ENCODE results near the gene TOP3B.

Gene TOP3B

DNA sequence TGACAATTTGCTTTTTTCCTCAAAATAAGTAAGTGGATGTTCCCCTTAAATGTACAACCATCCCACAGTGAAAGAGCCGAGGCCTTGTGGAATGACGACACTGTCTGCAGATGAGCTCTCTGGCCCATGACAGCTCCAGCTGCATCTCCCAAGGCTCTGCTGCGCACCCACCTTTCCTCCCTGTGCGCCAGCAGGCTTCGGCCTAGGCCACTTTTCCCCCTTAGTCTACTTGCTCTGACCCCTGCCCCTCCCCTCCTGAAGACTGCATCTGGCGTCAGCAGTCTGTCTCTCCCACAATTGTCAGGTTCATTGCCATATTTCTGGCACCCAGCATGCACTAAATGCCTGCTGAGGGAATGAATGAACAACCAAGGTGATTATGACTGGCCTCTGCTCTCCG, 2.0 kb downstream of the TOP3B start:
- no peak for DNase-seq (ENCODE audit: low read depth)

DNA sequence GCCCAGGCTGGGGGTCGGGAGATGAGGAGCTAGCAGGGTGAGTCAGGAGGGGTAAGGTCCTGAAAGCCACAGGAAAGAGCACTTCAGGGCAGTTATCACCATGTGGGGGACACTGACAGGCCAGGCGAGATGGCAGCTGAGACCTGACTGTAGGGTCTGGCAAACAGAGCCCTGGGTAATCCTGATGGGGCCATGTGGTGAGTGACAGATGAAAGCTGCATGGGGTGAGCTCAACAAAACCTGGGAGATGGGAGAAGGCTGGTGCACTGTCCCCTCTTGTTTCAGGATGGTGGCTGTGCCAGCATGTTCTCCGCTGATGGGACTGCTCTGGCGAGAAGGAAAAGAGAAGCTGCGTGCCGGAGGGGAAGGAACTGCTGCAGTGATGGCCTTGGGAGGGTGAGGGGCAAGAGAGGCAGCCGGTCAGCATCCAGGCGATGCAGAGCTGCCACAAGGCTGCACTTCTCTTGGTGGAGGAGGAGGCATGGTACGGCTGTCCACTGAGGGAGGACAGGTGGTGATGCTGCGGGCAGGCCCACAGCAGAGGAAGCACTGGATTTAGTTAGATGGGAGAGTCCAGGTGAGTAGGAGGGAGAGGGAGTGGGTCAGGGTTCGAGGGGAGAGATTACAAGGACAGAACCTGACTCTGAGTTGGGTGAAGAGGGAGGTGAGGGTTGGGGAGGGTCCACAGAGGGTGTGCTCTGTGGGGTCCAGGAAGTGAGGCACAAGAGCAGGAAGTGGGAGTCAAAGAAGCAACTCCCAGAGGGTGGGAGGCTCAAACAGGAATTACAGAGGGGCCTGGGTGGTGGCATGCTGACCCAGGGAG, 3.8 kb downstream of the TOP3B start:
- no peak for DNase-seq (ENCODE audit: low read depth)

- DNase-seq (ENCODE audit: low read depth), result no peak
These were observed 4.8 kb downstream of the TOP3B start for GRCh38 chr22:21977814-21978213.

DNA sequence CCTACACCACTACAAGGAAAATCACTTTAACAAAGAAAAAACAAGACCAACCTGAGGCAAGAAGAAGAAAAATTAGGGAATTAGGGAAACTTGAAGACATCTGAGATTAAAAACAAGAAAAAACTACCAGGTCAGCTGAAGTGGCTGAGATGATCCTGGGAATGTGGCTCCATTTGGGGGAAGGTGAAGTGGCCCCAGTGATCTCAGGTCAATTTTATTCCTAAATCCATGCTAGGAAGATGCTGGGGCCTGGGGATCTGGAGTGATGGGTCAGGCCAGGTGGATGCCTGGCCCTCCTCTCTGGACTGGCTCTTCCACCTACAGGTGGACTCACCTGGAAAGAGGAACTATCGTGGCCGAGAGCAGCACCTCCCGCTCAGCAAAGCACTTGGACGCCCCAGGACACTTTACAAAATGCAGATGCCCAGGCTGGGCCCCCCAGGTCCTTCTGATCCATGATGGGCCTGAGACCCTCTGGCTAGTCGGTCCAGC, 6.7 kb downstream of the TOP3B start:
- DNase-seq (ENCODE audit: low read depth), result no peak

GRCh38 chr22:21975273-21975672, 7.3 kb downstream of the TOP3B start:
- DNase-seq (ENCODE audit: low read depth), result no peak

- DNase-seq (ENCODE audit: low read depth), result no peak
These were observed 8.4 kb downstream of the TOP3B start for GRCh38 chr22:21974058-21974649.

GRCh38 chr22:21972806-21973205, 9.8 kb downstream of the TOP3B start:
- DNase-seq (ENCODE audit: low read depth), result no peak

GRCh38 chr22:21972293-21972779, 10.3 kb downstream of the TOP3B start:
- peak; percentile 39 for DNase-seq (ENCODE audit: low read depth)

DNA sequence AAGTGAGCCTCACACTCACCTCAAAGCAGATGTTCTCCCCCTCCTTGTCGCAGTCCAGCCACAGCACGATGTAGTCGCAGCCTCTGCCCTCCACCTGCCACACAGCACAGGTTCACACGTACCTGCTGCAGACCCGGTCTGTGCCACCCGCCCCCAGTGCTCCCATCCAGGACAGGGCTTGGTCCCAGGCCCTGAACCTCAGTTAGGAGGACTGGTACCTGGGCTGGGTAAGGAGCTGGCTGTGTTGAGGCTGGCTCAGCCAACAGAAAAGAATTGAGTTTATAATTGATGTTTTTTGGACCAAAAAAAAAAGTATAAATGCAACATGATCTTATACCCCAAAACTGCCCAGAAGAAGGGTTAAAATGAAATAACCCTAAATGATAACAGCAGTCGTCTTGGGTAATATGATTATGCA, 10.7 kb downstream of the TOP3B start:
- no peak for DNase-seq (ENCODE audit: low read depth)

GRCh38 chr22:21970800-21971617, 11.6 kb downstream of the TOP3B start:
- DNase-seq (ENCODE audit: low read depth), result no peak

- no peak for DNase-seq (ENCODE audit: low read depth)
These were observed 12.4 kb downstream of the TOP3B start for GRCh38 chr22:21970037-21970799.

DNA sequence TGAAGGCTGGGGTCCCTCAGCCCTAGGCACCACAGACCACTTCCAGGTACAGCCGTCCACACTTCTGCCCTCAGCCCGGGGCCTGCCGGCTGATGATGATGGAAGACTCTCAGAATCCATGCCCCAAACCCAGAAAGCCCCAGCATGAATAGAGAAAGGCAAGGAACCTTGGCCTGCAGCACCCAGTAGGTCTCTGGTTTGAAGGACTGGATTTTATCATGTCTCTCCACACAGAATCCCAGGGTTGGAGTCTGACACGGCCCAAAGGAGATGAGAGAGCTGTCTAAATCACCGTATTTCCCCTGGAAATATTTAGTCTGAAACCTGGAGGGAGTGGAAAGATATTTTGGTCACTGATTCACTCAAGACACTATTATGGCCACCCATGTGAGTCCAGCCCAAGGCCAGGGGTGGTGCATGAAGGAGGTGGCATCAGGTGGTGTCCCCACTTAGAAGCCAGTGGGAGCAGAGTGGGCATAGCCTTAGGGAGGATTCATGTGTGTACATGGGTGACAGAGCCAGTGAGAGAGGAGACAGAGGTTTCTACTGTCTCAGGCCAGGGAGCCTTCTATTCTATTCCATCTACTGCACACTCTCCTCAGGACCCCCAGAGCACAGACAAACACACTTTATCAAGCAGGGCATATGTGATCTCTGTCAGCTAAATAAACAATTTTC, 14.0 kb downstream of the TOP3B start:
- no peak for DNase-seq (ENCODE audit: low read depth)

DNA sequence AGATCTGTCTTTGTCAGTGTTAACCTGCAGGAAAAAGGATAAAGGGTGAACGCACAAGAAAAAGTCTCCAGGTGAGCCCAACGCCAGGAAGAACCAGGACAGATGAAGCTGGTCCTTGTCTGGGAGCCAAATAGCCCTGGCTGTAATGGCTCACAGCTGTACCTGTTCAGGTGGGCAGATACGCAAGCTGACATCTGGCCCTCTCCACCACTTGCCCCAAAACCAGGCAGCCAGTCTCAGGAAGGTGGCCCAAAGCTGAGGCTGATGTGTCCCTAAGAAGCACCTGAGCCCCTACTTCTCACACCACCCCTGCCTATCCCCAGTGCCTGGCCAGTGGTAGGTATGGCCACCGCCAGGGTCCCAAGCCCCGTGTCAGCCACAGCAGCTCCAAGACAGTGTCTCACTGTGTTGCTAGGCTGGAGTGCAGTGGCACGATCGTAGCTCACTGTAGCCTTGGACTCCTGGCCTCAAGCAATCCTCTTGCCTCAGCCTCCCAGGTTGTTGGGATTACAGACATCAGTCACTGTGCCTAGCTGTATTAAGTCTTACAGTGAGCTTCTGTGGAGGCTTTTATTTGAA, 14.8 kb downstream of the TOP3B start:
- no peak for DNase-seq (ENCODE audit: low read depth)

- no peak for DNase-seq (ENCODE audit: low read depth)
These were observed 15.7 kb downstream of the TOP3B start for GRCh38 chr22:21966643-21967516.

- DNase-seq (ENCODE audit: low read depth), result no peak
These were observed 16.8 kb downstream of the TOP3B start for GRCh38 chr22:21965762-21966288.

DNA sequence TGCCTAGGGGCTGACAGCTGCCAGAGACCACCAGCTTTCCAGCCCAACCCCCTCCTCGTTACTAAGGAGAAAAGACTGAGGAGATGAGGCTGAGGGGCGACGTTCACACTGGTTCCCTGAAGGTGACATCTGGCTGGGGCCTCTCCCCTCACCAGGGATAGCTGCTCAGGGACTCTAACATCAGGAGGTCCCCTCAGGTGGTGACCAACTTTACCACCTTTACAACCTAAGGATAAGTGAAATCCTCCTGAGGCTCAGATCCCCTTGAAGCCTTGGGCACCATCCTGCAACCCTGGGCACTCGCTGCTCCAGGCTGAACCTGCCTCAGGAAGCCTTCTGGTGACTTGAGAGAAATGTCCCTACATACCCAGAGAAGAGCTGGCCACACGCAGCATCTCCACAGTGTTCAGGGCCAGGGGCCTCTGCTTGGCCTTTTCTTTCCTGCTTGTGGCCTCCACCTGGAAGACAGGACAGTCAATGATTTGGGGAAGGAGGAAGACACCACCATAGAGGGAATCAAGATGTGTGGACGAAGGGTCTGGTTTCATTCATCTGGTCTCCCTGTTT, 17.6 kb downstream of the TOP3B start:
- no peak for DNase-seq (ENCODE audit: low read depth)

DNA sequence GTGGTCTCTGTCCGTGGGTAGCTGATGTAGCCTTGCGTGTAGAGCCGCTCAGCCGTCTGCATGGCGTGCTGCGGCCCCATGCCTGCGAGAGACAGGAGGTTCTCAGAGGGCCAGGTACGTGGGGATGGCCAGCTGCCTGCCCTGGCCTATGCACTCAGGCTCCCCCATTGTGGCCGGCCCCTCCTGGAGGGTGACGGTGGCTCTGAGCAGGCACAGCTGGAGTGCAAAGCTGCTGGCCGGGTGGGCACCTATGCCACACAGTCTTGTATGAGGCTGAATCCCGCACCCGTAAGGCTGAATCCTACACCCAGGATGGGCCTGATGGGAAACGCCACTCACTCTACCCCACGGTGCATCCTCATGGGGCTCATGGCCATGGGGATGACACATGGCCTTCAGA, 18.4 kb downstream of the TOP3B start:
- no peak for DNase-seq (ENCODE audit: low read depth)

GRCh38 chr22:21963790-21964211, 18.8 kb downstream of the TOP3B start:
- no peak for DNase-seq (ENCODE audit: low read depth)

GRCh38 chr22:21963286-21963685, 19.3 kb downstream of the TOP3B start:
- DNase-seq (ENCODE audit: low read depth), result no peak
